K562 (cell line): Measurements from ENCODE around the gene CYB5B. TPM values are rescaled to one million over a fixed set of nuclear protein-coding genes. Genes with fewer than 3 reads are reported as not detected.
A peak's percentile ranks its signal among the peaks of the same experiment; 100 is the strongest.

Experiments
- ATAC-seq: fragments of 200-7000 bp; cut with Tn5 transposase; 3 replicates; pipeline ENCODE4 v1.9.1; 2020; ENCODE audit warnings: moderate library complexity
- BruUV-seq: library from RNA; stranded (reverse); fragments of 400-500 nt; replicated peaks from 2 replicates; lab custom pipeline; 2021; lab: Mats Ljungman, UMichigan
- CTCF ChIA-PET: fragments of 300-600 bp; formaldehyde crosslinking; extraction: SDS; loops from one replicate; lab custom pipeline; 2021; ENCODE audit warnings: low intra/inter-chr PET ratio; lab: Yijun Ruan, JAX
- POLR2A ChIA-PET: fragments of 300-600, 350-650 bp; sonication (Branson Sonifier 250); formaldehyde crosslinking; extraction: SDS; loops from one replicate; lab custom pipeline; 2021; ENCODE audit warnings: antibody characterized with exemption, inconsistent platforms; lab: Yijun Ruan, JAX
- DNase-seq, 4 experiments: peaks; one replicate each; pipeline versions ENCODE4 v3.0.0 to v3.0.0-alpha.2; 2011 to 2018; ENCODE audit warnings: low spot score in 3 of 4, mixed read lengths in 3 of 4; ENCODE audit errors: extremely low read depth in 1 of 4
- FAIRE-seq: peaks from 2 replicates; lab custom pipeline; 2011; peaks lifted over from hg19 to GRCh38; lab: Jason Lieb, UNC
- H2AFZ ChIP-seq: 2 replicates; pipeline ENCODE4 v1.6.0; 2011; ENCODE audit warnings: low read depth, low read length, control low read depth, inconsistent platforms
- H3K27ac ChIP-seq: fragments of 200-600 bp; 3 replicates; pipeline ENCODE4 v1.8.0; 2011; ENCODE audit warnings: low read depth, mild to moderate bottlenecking, control low read depth, inconsistent platforms, low read length, moderate library complexity, mixed read lengths; ENCODE audit errors: extremely low read depth
- H3K27me3 ChIP-seq, 2 experiments: fragments of 300-600 bp in 1 of 2; 2 replicates in 1 of 2; 3 replicates in 1 of 2; pipeline versions ENCODE4 v1.6.0 to v1.8.0; 2011; ENCODE audit warnings: inconsistent platforms in 2 of 2, low read length in 2 of 2, mild to moderate bottlenecking in 1 of 2, mixed read lengths in 1 of 2, moderate library complexity in 1 of 2; ENCODE audit not compliant: control insufficient read depth in 2 of 2, insufficient read depth in 2 of 2
- H3K36me3 ChIP-seq: fragments of 300-600 bp; 3 replicates; pipeline ENCODE4 v1.8.0; 2011; ENCODE audit warnings: mild to moderate bottlenecking, low read length, inconsistent platforms; ENCODE audit not compliant: control insufficient read depth, insufficient read depth
- H3K4me1 ChIP-seq, 2 experiments: fragments of 200-600 bp in 1 of 2; replicated peaks in 1 of 2; 2 replicates in 1 of 2; 3 replicates in 1 of 2; pipeline versions ENCODE4 v1.5.1 to v1.8.0; 2011; ENCODE audit warnings: inconsistent platforms in 2 of 2, low read length in 2 of 2, mild to moderate bottlenecking in 1 of 2, mixed read lengths in 1 of 2, moderate library complexity in 1 of 2; ENCODE audit not compliant: control insufficient read depth in 2 of 2, insufficient read depth in 2 of 2
- H3K4me2 ChIP-seq: 2 replicates; pipeline ENCODE4 v1.6.1; 2011; ENCODE audit warnings: low read length, control low read depth, inconsistent platforms, mixed read lengths; ENCODE audit not compliant: insufficient read depth
- H3K4me3 ChIP-seq: fragments of 200-600 bp; sonication (generic), shearing (Covaris generic); 2 replicates; pipeline ENCODE4 v1.5.1; 2016; ENCODE audit warnings: control low read depth, inconsistent platforms
- H3K79me2 ChIP-seq: fragments of 200-600 bp; 3 replicates; pipeline ENCODE4 v1.8.0; 2011; ENCODE audit warnings: low read length, inconsistent platforms; ENCODE audit not compliant: control insufficient read depth, insufficient read depth
- H3K9ac ChIP-seq, 2 experiments: 2 replicates each; pipeline versions ENCODE4 v1.6.0 to v1.6.1; 2011; ENCODE audit warnings: low read depth in 2 of 2, low read length in 2 of 2, control low read depth in 1 of 2, inconsistent platforms in 1 of 2, mild to moderate bottlenecking in 1 of 2, mixed read lengths in 1 of 2; ENCODE audit not compliant: insufficient read depth in 1 of 2
- H3K9me1 ChIP-seq: one replicate; pipeline ENCODE4 v1.6.0; 2011; ENCODE audit warnings: inconsistent platforms, mild to moderate bottlenecking, low read length, moderate library complexity; ENCODE audit not compliant: control insufficient read depth, insufficient read depth
- H3K9me3 ChIP-seq: replicated peaks from 2 replicates; pipeline ENCODE4 v1.5.1; 2011; ENCODE audit warnings: low read depth, low read length, inconsistent platforms; ENCODE audit not compliant: control insufficient read depth, insufficient read depth
- H4K20me1 ChIP-seq: replicated peaks from 2 replicates; pipeline ENCODE4 v1.6.1; 2011; ENCODE audit warnings: low read length, inconsistent platforms, mixed read lengths; ENCODE audit not compliant: control insufficient read depth, insufficient read depth
- ASH1L ChIP-seq: fragments of 450-650 bp; IDR thresholded peaks from 2 replicates; pipeline ENCODE4 v1.6.1; 2018; ENCODE audit warnings: borderline replicate concordance, mild to moderate bottlenecking, low read depth; ENCODE audit not compliant: partially characterized antibody
- BMI1 ChIP-seq: fragments of 150-350 bp; IDR thresholded peaks from 2 replicates; pipeline ENCODE4 v1.6.1; 2014; ENCODE audit warnings: low read length
- ELK3 ChIP-seq: fragments of 450-650 bp; formaldehyde crosslinking; IDR thresholded peaks from 2 replicates; pipeline ENCODE4 v1.4.0; 2020; ENCODE audit warnings: mild to moderate bottlenecking
- HNRNPUL1 ChIP-seq: fragments of 200-400 bp; formaldehyde crosslinking; IDR thresholded peaks from 2 replicates; pipeline ENCODE4 v1.6.1; 2017; ENCODE audit warnings: low read length
- MED1 ChIP-seq: sonication (generic); formaldehyde crosslinking; IDR thresholded peaks from 2 replicates; pipeline ENCODE4 v1.8.1; 2023; ENCODE audit warnings: missing genetic modification reagents, borderline replicate concordance
- MYBL2 ChIP-seq, 2 experiments: fragments of 450-650 bp in 1 of 2; sonication (generic) in 1 of 2; formaldehyde crosslinking in 1 of 2; IDR thresholded peaks; 2 replicates each; pipeline versions ENCODE4 v1.6.1 to v1.8.1; 2017 to 2022; ENCODE audit warnings: borderline replicate concordance in 1 of 2, inconsistent platforms in 1 of 2, low read depth in 1 of 2, mild to moderate bottlenecking in 1 of 2, missing genetic modification reagents in 1 of 2, moderate library complexity in 1 of 2
- NBN ChIP-seq: fragments of 450-650 bp; IDR thresholded peaks from 2 replicates; pipeline ENCODE4 v1.6.1; 2016; ENCODE audit warnings: low read depth, mild to moderate bottlenecking
- PCBP1 ChIP-seq: fragments of 200-400 bp; formaldehyde crosslinking; IDR thresholded peaks from 2 replicates; pipeline ENCODE4 v1.6.1; 2018; ENCODE audit warnings: mild to moderate bottlenecking, low read depth, low read length; ENCODE audit not compliant: poor library complexity, severe bottlenecking
- PHF20 ChIP-seq: fragments of 450-650 bp; IDR thresholded peaks from 2 replicates; pipeline ENCODE4 v1.6.1; 2018; ENCODE audit not compliant: partially characterized antibody
- POU5F1 ChIP-seq: fragments of 150-350 bp; IDR thresholded peaks from 2 replicates; pipeline ENCODE4 v1.6.1; 2014; ENCODE audit warnings: borderline replicate concordance, low read length, low read depth, mild to moderate bottlenecking; ENCODE audit not compliant: partially characterized antibody
- RFX5 ChIP-seq: IDR thresholded peaks from 2 replicates; pipeline ENCODE4 v1.6.1; 2011; ENCODE audit warnings: low read depth, mild to moderate bottlenecking, improper control_type of control experiment, low read length
- TCF3 ChIP-seq: sonication (generic); formaldehyde crosslinking; IDR thresholded peaks from 2 replicates; pipeline ENCODE4 v1.4.0; 2020; ENCODE audit warnings: mild to moderate bottlenecking, missing genetic modification reagents
- TFAM ChIP-seq: fragments of 250-450 bp; sonication (Bioruptor Pico); conservative IDR thresholded peaks from 2 replicates; pipeline ENCODE4 v1.5.0; 2021; ENCODE audit warnings: mild to moderate bottlenecking, moderate library complexity
- YBX1 ChIP-seq: fragments of 450-650 bp; IDR thresholded peaks from 2 replicates; pipeline ENCODE4 v1.7.1; 2016; ENCODE audit warnings: mild to moderate bottlenecking
- ZNF644 ChIP-seq: fragments of 200-800 bp; sonication (Bioruptor generic); IDR thresholded peaks from 2 replicates; pipeline ENCODE4 v1.6.1; 2016; ENCODE audit warnings: low read depth, missing genetic modification characterization, missing compliant biosample characterization
- ZZZ3 ChIP-seq: fragments of 450-650 bp; IDR thresholded peaks from 2 replicates; pipeline ENCODE4 v1.6.1; 2016; ENCODE audit warnings: antibody characterized with exemption, mild to moderate bottlenecking, moderate library complexity
- WGBS: fragments of 100-300 bp; shearing (Covaris generic); methylation state at CpG from one replicate; pipeline ENCODE4 v1.1.6; 2016; ENCODE audit warnings: low coverage, mixed read lengths; ENCODE audit not compliant: insufficient coverage; ENCODE audit errors: missing lambda C conversion rate; 5-methylcytosine and 5-hydroxymethylcytosine counted together
- in situ Hi-C: fragments of 300-500 bp; cut with MboI; formaldehyde crosslinking; loops from 4 replicates; pipeline ENCODE4 v1.15.0; 2018; ENCODE audit warnings: inconsistent platforms, mixed read lengths
- intact Hi-C: fragments of 100-400 bp; cut with micrococcal nuclease; formaldehyde crosslinking; loops from 2 replicates; pipeline ENCODE4 v1.14.2; 2022
- polyA plus RNA-seq, 8 experiments: library from polyadenylated mRNA; depleted of rRNA in 4 of 8; stranded (reverse) in 5 of 8; unstranded in 3 of 8; fragments of >200 nt; fragmentation: Nextera tagmentation in 2 of 8; fragmentation: Illumina TruSeq in 1 of 8; extraction: Ambion mirVana in 2 of 8; extraction: Trizol in 1 of 8; gene quantifications; 2 replicates each; pipeline versions ENCODE4 v1.2.1 to v1.2.3, GENCODE V29; 2011 to 2014; ENCODE audit warnings: inconsistent platforms in 1 of 8, missing spikeins in 1 of 8
- total RNA-seq, 7 experiments: library from RNA; depleted of rRNA in 6 of 7; stranded (reverse); fragments of >200 nt in 6 of 7; fragmentation: Illumina TruSeq in 2 of 7; extraction: Trizol in 2 of 7; gene quantifications; 2 replicates each; pipeline versions ENCODE4 v1.2.1 to v1.2.3, GENCODE V29; 2011 to 2021; ENCODE audit warnings: low replicate concordance in 1 of 7
- TF ChIP-seq, protein P1 (sequence below): fragments of 250-450 bp; sonication (Bioruptor Pico); IDR thresholded peaks from 2 replicates; pipeline ENCODE4 v1.4.0; 2020; ENCODE audit warnings: mild to moderate bottlenecking, moderate library complexity

CYB5B gene
- total and polyA plus RNA-seq, 9 of the 15 experiments (the other 6 are each of a cell fraction or from before 2014, with no cell fraction given) = 29.9 to 274 (median 136) TPM

DNA sequence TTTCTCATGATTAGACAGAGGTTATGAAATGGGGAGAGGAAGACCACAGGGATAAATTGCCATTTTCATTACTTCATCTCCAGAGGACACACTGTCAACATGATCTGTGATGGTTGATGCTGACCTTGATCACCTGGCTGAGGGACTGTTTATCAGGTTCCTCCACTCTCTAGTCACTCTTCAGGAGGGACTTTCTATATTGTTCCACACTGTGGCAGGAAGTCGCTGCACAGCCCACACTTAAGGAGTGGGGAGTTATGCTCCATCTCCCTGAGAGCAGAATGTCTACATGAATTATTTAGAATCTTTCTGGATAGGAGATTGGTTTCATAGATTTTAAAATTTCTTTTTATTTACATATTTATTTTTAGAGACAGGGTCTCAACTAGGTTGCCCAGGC lies 46.7 kb downstream of the CYB5B start:
- WGBS = 40% methylated on average over 1 of the region's 1 CpG
- CTCF ChIA-PET = no interaction called here
- FAIRE-seq (no peak), ATAC-seq (0 out of 3 replicates have a peak, but pooled peaks have one; percentile 38), DNase-seq (no peak)
- H2AFZ ChIP-seq = no peak overlapping the region
- no peaks in the 10 kb centered on the region for H3K9me3 ChIP-seq
- H3K4me2 ChIP-seq = no peak overlapping the region
- no peaks in the 10 kb centered on the region for H3K27me3 ChIP-seq
- no peaks in the 10 kb centered on the region for H3K79me2 ChIP-seq
- no TSS peak for BruUV-seq
- no peaks in the 10 kb centered on the region for H3K4me1 ChIP-seq
- 0 out of 2 replicates have a peak, but pooled peaks cover 3% of the 10 kb centered on the region for H4K20me1 ChIP-seq
- H3K4me3 ChIP-seq = no peak overlapping the region
- H3K9ac ChIP-seq = no peak overlapping the region
- H3K27ac ChIP-seq = no peak overlapping the region
- intact Hi-C loops (no loop called here), in situ Hi-C loops (no loop called here)
- H3K36me3 ChIP-seq = no peaks in the 10 kb centered on the region
- POLR2A ChIA-PET = interaction anchor here (0.8 to 1.1 kb wide), 2 partner anchors 16 to 17 kb away, joined by 3 read pairs; no protein-coding TSS in a partner anchor
- TF ChIP-seq ELK3 (CRISPR knock-in tag) (no peak), ZZZ3 (no peak), RFX5 (no peak), NBN (no peak), HNRNPUL1 (no peak), TCF3 (CRISPR knock-in tag) (no peak), PHF20 (no peak), PCBP1 (no peak), YBX1 (no peak), MED1 (CRISPR knock-in tag) (no peak), BMI1 (no peak), MYBL2 (IDR thresholded peaks at IDR 0.05; ENCODE audit: low read depth) (no peak), MYBL2 (CRISPR knock-in tag; IDR thresholded peaks at IDR 0.05; ENCODE audit: borderline replicate concordance) (no peak), POU5F1 (no peak), ZNF644 (tag) (no peak), ASH1L (no peak), TFAM (CRISPR knock-in tag) (no peak)
- TF ChIP-seq, protein P1, sequence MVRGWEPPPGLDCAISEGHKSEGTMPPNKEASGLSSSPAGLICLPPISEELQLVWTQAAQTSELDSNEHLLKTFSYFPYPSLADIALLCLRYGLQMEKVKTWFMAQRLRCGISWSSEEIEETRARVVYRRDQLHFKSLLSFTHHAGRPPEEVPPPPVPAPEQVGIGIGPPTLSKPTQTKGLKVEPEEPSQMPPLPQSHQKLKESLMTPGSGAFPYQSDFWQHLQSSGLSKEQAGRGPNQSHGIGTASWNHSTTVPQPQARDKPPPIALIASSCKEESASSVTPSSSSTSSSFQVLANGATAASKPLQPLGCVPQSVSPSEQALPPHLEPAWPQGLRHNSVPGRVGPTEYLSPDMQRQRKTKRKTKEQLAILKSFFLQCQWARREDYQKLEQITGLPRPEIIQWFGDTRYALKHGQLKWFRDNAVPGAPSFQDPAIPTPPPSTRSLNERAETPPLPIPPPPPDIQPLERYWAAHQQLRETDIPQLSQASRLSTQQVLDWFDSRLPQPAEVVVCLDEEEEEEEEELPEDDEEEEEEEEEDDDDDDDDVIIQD (CRISPR knock-in tag) = no peak
- no peaks in the 10 kb centered on the region for H3K9me1 ChIP-seq
